HUES48 (cell line): ENCODE data around the gene ARRDC2.

Source experiments
- H3K27ac ChIP-seq: one replicate; pipeline ENCODE4 v1.7.0; 2013; ENCODE audit warnings: low read depth, low read length, inconsistent platforms
- H3K27me3 ChIP-seq: 2 replicates; pipeline ENCODE4 v1.6.1; 2013; ENCODE audit warnings: mild to moderate bottlenecking, low read length; ENCODE audit not compliant: control insufficient read depth, insufficient read depth
- H3K36me3 ChIP-seq: 2 replicates; pipeline ENCODE4 v1.6.1; 2013; ENCODE audit warnings: low read length; ENCODE audit not compliant: control insufficient read depth, insufficient read depth
- H3K4me1 ChIP-seq: 2 replicates; pipeline ENCODE4 v1.6.1; 2013; ENCODE audit warnings: mild to moderate bottlenecking, low read length; ENCODE audit not compliant: control insufficient read depth, insufficient read depth
- H3K4me3 ChIP-seq: 2 replicates; pipeline ENCODE4 v1.5.1; 2013; ENCODE audit warnings: mild to moderate bottlenecking, low read depth, low read length
- H3K9ac ChIP-seq: 2 replicates; pipeline ENCODE4 v1.6.1; 2013; ENCODE audit warnings: mild to moderate bottlenecking, low read depth, low read length, moderate library complexity
- H3K9me3 ChIP-seq: 2 replicates; pipeline ENCODE4 v1.6.1; 2013; ENCODE audit warnings: low read length; ENCODE audit not compliant: control insufficient read depth, insufficient read depth

The ARRDC2 gene

DNA sequence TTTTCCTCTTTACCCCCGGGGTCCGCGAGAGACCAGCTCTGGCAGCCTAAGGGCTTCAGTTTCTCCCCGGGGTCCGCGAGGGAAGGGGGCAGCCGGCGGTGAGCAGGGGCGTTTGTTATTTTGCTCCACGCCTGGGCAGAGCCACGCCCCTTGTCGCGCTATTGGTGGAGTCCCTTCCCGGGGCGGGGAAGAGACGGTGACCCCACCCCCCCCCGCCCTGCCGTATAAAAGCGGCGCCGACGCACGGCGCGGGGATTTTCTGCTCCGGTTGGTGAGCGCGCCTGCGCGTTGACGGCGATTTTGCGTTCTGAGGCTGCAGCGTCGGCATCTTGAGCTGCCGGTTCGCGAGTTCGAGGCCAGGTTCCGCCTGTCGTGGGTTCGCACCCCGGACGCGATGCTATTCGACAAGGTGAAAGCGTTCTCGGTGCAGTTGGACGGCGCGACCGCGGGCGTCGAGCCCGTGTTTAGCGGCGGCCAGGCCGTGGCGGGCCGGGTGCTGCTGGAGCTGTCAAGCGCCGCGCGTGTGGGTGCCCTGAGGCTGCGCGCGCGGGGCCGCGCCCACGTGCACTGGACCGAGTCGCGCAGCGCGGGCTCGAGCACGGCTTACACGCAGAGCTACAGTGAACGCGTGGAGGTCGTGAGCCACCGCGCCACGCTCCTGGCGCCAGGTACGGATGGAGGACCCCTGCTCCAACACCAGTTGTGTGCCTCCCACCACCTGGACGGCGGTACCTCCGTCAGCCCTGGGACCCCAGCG lies at the start of gene ARRDC2:
Gene ARRDC2, plus strand, starts transcription at position 254 of the 757 bp plus-strand sequence. Its CDS starts 141 bp downstream, at position 395.
- H3K9ac ChIP-seq: no peak within 1 kb of the TSS
- no peaks in the 10 kb centered on the region for H3K27me3 ChIP-seq
- H3K9me3 ChIP-seq: no peaks in the 10 kb centered on the region
- H3K27ac ChIP-seq: no peak within 1 kb of the TSS
- peak within 1 kb of the TSS; percentile 75 for H3K4me3 ChIP-seq
- peaks cover 8% of the 10 kb centered on the region; the same call in 1 of the 2 replicates for H3K36me3 ChIP-seq
- no peaks in the 10 kb centered on the region for H3K4me1 ChIP-seq

GRCh38 chr19:17963936-17964691 lies 43.9 kb upstream of the ARRDC2 start:
- Histone ChIP-seq H3K9ac (no peak overlapping the region), H3K4me3 (no peak overlapping the region), H3K9me3 (no peaks in the 10 kb centered on the region), H3K4me1 (0 out of 2 replicates have a peak, but pooled peaks cover 3% of the 10 kb centered on the region), H3K36me3 (no peaks in the 10 kb centered on the region), H3K27ac (no peak overlapping the region), H3K27me3 (peaks cover 13% of the 10 kb centered on the region)

GRCh38 chr19:17965370-17966128 lies 42.4 kb upstream of the ARRDC2 start:
- peaks cover 13% of the 10 kb centered on the region for H3K27me3 ChIP-seq
- no peaks in the 10 kb centered on the region for H3K36me3 ChIP-seq
- H3K27ac ChIP-seq: no peak overlapping the region
- no peak overlapping the region for H3K4me3 ChIP-seq
- 0 out of 2 replicates have a peak, but pooled peaks cover 3% of the 10 kb centered on the region for H3K4me1 ChIP-seq
- H3K9ac ChIP-seq: no peak overlapping the region
- no peaks in the 10 kb centered on the region for H3K9me3 ChIP-seq

GRCh38 chr19:17966129-17966483 lies 41.9 kb upstream of the ARRDC2 start:
- Histone ChIP-seq H3K27me3 (peaks cover 13% of the 10 kb centered on the region), H3K9me3 (no peaks in the 10 kb centered on the region), H3K4me3 (no peak overlapping the region)

GRCh38 chr19:17966550-17967256 lies 41.3 kb upstream of the ARRDC2 start, which contains the start of gene KCNN1:
Gene KCNN1, plus strand, starts transcription at chr19:17967107. Its CDS starts 6,782 bp downstream, at chr19:17973889.
- H3K4me1 ChIP-seq: 0 out of 2 replicates have a peak, but pooled peaks cover 3% of the 10 kb centered on the region
- no peaks in the 10 kb centered on the region for H3K9me3 ChIP-seq
- H3K27ac ChIP-seq: no peak within 1 kb of the TSS
- no peak within 1 kb of the TSS for H3K9ac ChIP-seq
- H3K36me3 ChIP-seq: no peaks in the 10 kb centered on the region
- peak within 1 kb of the TSS; percentile 72 for H3K4me3 ChIP-seq
- peaks cover 13% of the 10 kb centered on the region for H3K27me3 ChIP-seq

More at GRCh38 chr19:17966129-17966483, 41.9 kb upstream of the ARRDC2 start:
- H3K27ac ChIP-seq: no peak overlapping the region
- H3K4me1 ChIP-seq: 0 out of 2 replicates have a peak, but pooled peaks cover 3% of the 10 kb centered on the region
- H3K36me3 ChIP-seq: no peaks in the 10 kb centered on the region
- H3K9ac ChIP-seq: no peak overlapping the region

- Histone ChIP-seq H3K27me3 (peaks cover 13% of the 10 kb centered on the region), H3K36me3 (no peaks in the 10 kb centered on the region), H3K9me3 (no peaks in the 10 kb centered on the region), H3K4me3 (peak overlapping the region; percentile 72), H3K27ac (no peak overlapping the region), H3K9ac (no peak overlapping the region), H3K4me1 (0 out of 2 replicates have a peak, but pooled peaks cover 3% of the 10 kb centered on the region)
These were observed 40.5 kb upstream of the ARRDC2 start for GRCh38 chr19:17967257-17968051.

- H3K9me3 ChIP-seq: no peaks in the 10 kb centered on the region
- no peak overlapping the region for H3K27ac ChIP-seq
- H3K4me3 ChIP-seq: no peak overlapping the region
- no peak overlapping the region for H3K9ac ChIP-seq
- no peaks in the 10 kb centered on the region for H3K36me3 ChIP-seq
- H3K27me3 ChIP-seq: peaks cover 13% of the 10 kb centered on the region
- H3K4me1 ChIP-seq: 0 out of 2 replicates have a peak, but pooled peaks cover 3% of the 10 kb centered on the region
These were observed 39.6 kb upstream of the ARRDC2 start for GRCh38 chr19:17968362-17968761.

GRCh38 chr19:17969096-17969792 lies 38.7 kb upstream of the ARRDC2 start:
- Histone ChIP-seq H3K9ac (no peak overlapping the region), H3K27me3 (peaks cover 13% of the 10 kb centered on the region), H3K27ac (no peak overlapping the region), H3K9me3 (no peaks in the 10 kb centered on the region), H3K4me3 (no peak overlapping the region), H3K36me3 (no peaks in the 10 kb centered on the region), H3K4me1 (0 out of 2 replicates have a peak, but pooled peaks cover 3% of the 10 kb centered on the region)

- Histone ChIP-seq H3K27me3 (peaks cover 5% of the 10 kb centered on the region), H3K36me3 (no peaks in the 10 kb centered on the region), H3K9ac (no peak overlapping the region), H3K4me1 (no peaks in the 10 kb centered on the region), H3K4me3 (no peak overlapping the region), H3K9me3 (no peaks in the 10 kb centered on the region), H3K27ac (no peak overlapping the region)
These were observed 35.7 kb upstream of the ARRDC2 start for GRCh38 chr19:17972230-17972629.
